DMS153 (cell line): ENCODE results near the gene LY86.
"Not testable (repeated sequence)": the region's sequence is repeated elsewhere in the genome, so short reads cannot be mapped to it uniquely, and the experiment has no call there.

Experiments
- DNase-seq: peaks from one replicate; lab custom pipeline; 2025; lab: John Stamatoyannopoulos, UW

Gene LY86

DNA sequence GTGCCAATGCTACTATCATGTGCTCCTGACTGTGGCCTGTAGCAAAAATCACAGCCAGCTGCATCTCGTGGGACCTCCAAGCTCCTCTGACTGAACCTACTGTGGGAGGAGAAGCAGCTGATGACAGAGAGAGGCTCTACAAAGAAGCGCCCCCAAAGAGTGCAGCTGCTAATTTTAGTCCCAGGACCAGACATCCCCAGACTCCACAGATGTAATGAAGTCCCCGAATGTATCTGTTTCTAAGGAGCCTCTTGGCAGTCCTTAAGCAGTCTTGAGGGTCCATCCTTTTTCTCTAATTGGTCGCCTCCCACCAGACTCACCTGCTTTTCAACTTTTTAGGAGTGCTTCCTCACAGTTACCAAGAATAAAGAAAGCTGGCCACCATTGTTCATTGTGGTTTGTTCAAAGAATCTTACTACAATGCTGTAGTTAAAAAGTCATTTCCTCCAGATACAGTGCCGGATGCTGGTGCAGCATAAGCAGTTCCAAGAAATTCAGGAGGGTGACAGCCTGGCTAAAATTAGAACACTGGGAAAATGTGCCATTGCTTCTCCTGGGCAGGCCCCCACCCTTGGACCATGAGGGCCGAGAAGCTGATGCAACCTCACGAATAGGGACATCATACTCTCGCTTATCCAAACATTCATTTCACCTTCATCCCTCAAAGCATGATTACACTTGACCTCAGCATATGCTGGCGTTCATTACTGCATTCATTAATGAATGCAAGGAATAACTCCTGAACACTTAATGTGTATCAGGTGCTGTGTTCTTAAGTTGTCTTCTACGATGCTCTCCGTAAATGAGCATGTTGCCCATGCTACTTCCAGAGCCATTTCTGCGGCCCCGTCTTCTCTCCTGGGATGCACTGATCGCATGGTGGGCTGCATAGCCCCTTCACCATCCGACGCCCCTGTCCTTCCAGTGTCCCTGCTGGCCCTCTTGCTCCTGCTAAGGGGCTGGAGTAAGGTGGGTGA lies 66.4 kb downstream of the LY86 start:
- DNase-seq = no peak

DNA sequence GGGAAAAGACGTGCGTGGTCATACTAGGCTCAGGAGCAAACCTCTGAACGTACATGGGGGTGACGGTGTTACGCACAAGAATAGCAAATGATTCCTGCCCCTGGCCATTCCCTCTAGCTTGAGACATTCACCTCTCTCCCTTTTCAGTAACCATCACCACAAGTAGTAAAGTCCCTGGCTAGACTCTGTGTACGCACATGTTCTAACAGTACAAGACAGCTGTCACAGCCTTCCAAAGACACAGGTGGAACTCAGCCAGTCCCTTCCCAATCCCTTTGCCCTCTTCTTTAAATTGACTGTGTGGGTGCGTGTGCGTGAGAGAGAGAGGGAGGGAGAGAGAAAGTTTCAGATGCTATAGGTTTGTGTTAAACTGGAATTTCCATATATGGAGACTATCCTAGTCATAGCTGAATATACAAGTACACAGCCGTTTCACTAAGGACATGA lies 67.3 kb downstream of the LY86 start:
- DNase-seq = no peak

DNA sequence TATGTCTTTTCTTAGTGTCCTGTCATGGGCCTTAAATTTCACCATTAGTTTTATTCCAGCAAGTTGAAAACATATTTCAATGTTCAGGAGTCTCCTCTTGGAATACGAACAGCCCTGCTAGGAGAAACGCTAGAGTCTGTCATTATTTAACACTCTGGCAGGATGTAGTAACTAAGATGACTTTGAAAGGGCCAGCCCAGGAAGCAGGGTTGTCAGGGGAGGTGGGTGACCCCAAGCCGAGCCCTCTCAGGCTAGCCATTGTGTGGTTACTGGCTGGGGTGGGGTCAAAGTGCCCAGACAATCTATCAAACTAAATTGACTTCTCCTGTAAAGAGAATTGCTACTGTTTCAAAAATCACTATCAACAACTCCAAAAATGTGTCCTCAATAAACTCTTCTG lies 67.8 kb downstream of the LY86 start:
- DNase-seq = no peak

DNA sequence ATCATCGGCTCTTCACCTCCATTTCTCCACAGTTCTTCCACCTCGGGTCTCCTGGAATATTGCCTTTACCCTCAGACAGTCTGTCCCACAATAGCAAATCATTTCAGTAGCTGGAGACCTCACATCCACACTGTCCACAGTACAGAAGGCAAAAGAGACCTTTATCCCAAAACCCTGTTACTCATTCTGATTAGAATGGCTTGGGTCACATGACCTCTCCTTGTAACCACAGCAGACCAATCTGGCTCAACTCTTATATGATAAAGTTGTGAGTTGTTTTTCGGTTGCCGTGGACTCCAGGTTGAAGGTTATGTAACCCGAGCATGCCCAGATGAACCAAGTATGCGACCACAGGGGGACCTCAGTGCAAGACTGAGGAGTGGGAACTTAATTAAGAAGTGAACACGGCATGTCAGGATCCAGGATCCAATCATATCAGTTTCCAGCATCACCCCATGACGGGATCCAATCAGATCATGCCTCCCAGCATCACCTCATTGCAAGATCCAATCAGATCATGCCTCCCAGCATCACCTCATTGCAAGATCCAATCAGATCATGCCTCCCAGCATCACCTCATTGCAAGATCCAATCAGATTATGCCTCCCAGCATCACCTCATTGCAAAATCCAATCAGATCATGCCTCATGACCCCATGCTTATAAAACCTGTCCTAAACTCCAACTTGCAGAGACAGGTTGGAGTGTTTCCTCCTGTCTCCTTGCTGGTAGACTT lies 68.7 kb downstream of the LY86 start:
- DNase-seq = no peak

DNA sequence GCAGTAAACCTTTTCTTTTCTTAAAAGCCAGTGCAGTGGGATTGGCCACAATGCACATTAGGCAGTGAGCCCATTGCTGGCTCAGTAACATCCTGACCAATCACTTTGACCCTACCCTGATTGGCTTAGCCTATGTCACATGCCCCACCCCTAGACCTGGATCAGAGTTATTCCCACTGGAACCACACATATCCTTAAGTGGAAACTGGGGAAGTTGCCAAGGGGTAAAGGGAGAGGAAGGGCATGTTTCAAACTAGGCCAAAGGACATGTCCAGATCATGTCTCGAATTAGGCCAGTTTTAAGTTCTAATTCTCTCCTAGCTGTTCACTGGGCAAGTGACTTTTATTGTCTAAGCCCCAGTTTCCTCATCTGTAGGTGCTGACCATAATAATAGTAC lies 69.3 kb downstream of the LY86 start:
- no peak for DNase-seq

DNA sequence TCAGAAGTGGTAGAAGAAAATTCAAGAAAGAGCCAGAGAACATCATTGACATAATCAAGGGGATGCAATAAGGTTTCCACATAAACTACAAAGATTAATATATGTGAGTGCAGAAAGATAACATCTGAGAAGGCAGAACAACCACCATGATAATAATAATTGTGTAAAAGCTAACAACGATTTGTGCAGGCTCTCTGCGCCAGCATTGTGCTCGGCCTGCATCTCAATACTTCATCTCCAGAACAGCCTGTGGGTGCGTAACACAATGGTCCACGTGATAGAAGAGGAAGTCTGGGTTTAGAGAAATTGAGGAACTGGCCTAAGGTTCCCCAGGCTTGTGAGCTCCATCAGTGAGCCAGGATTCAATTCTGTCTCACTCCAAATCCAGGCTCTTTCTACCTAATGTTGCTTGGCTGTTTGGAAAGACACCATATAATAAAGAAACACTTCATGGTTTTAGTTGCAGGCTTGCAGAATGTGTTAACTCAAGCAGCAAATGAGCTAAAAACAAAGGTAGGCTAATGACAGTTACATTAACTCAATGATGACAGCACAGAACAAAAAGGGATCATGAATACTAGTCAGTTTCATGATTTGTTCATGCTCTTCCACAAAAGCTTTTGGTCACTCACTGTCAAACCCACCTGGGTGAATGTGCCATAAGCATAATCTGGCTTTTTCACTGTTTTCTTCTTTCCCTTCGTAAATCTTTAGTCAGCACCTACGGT lies 71.2 kb downstream of the LY86 start:
- no peak for DNase-seq

DNA sequence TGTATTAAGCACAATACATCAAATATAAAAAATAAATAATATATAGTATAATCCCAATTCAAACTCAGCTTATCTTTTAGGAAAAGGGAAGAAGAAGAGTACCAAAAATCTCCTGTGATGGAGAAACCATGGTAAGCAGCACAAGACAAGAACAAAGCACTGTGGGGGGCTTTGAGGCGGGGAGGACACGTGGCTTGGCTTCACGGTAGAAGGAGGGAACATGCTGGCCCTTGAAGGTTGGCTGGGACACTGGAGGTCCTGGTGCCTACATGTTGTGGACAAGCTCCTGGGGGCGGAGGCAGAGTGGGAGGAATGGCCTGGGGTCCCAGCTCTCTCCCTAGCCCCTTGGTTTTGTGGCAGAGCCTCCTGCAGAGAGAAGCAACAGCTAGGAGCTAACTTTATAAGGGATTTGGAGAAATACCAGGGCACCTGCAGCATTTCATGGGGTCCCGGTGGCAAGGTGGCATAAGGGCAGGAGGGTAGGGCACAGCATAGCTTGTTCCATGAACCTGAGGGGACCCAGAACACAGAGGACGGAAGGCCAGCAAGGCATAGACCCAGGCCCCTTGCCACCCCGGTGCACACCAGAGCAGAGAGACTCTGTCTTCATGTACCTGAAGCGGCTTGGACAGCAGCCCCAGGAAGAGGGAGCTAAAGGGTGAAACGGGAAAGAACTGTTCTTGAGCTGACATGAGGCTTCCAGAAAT lies 72.0 kb downstream of the LY86 start:
- no peak for DNase-seq

DNA sequence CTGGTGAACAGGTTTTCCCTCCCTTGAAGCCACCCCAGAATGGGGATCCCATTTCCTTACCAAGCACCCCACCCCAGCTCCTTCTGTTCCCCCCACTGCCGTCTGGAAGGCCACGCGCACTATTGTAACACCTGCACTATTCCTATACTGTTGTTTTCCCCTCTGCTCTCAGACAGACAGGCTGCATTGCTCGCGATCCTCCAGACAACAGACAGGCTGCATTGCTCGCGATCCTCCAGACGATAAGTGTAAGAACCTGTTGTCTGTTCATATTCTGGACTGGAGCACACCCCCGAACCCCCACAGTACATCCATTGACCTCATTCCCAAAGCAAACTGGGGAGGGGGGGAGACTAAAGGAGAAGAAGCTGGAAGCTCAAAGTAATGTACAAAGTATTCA lies 72.7 kb downstream of the LY86 start:
- DNase-seq = no peak

DNA sequence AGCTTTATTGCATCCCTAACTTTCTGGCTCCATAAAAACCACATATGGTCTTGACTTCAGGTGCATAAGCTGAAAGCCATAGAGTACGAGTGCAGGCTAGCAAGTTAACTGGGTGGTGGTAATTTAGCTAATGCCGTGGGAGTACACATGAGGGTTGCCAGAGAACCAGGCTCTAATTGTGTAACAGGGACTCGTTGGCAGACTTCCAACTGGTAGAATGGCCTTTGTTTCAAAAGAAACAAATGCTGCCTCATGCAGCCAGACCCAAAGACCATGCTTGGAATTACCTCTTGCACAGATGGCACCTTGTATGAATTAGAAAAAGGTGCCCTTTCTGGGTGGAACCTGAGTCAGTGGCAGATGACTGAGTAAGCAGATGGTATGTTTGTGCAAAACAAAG lies 73.2 kb downstream of the LY86 start:
- peak; percentile 86 for DNase-seq

DNA sequence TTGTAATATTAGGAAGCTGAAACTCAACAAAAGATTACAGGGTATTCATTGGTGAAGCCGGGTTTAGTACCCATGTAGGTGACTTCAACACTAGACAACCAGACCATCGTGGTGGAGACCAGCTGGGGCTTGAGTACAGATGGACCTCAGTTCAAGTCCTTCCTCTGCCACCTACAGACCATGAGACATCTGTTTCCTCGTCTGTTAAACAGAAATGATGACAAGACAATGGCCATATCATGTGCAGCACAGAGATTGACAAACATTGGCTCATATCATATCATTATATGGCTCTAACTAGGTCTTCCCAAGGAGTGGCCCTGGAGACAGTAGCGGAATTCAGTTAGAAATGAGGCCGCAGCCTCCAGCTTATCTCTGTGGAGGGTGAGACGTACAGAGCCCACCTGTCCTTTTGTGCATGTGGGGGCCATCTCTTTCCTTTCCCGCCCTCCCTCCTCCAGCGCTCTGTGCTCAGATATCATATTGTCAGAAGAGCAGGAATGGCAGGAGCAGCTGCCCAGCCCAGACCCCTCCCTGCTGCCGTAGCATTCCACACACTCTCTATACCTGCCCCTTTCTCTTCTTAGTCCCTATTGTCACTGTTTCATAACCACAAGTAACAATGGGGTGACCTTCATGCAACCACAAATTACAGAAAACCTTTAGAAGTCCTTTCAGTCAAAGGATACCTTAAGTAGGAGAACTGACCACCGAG lies 75.1 kb downstream of the LY86 start:
- no peak for DNase-seq

DNA sequence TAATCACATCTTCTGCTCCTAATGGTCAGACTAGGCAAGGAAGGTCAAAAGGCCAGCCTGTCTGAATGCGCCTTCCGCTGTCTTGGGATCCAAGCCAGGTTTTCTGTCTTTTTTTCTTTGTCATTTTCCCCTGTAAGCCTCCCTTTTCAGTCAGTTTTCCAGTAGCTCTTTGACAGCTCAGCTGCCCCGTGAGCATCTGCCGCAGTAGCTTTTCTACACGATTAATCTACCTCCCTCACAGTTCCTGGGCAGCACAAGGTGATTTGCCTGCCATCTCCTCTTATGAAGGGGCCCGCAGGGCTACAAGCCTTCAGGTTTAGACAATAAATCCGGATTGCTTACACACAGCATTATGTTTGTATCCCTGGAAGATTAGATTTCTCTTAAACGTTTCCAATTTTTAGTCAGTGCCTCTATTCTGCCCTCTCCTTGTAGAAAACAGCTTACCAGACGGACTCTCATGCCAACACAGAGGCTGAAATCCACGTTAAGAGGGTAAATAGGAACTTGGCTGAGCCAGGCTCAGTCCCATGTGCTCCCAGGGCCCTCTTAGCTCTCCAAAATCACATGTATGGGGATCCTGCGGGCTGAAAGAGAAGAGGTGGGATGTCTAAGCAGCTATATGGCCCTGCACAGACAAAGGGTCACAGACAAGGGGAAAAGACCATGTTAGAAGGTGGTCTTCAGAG lies 77.2 kb downstream of the LY86 start:
- no peak for DNase-seq

DNA sequence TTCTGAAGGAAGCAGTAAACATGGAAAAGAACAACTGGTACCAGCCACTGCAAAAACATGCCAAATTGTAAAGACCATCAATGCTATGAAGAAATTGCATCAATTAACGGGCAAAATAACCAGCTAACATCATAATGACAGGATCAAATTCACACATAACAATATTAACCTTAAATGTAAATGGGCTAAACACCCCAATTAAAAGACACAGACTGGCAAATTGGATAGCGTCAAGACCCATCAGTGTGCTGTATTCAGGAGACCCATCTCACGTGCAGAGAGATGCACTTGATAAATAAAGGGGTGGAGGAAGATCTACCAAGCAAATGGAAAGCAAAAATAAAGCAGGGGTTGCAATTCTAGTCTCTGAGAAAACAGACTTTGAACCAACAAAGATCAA lies 81.6 kb downstream of the LY86 start:
- DNase-seq = not testable (repeated sequence)

DNA sequence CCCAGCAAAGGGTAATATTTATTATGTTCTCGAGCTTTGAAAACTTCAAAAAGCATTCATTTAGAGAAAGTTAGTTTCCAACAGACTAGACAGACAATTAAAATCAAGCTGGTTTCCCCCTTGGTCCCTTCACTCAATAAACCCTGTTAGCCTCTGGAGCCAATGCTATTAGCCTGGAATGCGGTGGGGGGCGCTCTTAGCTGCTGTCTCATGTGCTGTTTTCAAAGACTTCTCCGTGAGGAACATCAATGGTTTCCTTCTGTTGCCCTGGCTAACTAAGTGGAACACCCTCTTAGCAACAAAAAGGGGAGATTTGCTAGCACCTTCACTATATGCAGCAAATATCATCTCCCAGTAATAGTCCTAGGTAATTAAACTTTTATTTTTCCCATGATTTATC lies 86.4 kb downstream of the LY86 start:
- DNase-seq = no peak

DNA sequence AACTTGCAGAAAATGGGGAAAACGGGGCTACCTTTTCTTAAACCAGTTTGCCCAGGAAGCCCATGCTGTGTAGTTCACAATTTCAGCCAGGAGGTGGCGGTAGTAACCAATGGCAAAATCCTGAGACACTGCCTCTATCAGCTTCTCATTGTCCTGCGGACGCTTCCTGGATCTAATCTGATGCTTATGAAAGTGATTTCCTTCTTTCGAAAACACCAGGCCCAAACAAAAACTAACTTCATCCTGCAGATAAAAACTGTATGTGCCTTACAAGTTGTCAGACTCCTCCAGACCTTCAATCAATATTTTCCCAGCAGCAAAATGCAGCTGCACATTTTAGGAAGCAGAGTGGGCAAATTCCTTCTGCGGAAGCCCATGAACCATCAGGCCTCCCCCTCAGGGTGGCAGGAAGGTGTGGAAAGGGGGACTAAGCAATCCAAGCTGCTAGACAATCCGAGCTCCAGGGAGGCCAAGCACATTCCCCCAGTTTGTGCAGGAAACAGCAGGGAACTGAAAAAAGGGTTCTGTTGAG lies 88.5 kb downstream of the LY86 start:
- DNase-seq = peak; percentile 56

DNA sequence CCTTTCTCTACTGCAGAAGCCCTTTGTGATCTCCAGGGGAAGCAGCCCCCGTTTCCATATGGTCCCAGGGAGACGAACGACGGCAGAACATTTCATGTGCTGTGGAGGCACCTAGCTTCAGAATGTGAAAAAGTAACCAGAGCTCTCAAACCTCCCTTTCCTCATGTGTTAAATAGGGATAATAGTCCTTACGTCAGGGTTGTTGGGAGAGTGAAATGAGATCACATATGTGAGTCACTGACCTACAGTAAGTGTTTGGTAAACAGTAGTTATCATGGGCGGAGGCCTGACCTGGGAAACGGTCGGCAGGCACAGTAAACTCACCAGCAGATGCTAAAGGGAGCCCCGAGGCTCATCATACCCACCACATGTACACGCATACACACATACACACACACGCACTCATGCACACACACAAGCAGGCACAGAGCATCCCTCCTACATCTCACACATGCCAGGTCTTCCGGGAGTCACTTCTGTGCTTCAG lies 89.7 kb downstream of the LY86 start:
- peak; percentile 84 for DNase-seq

DNA sequence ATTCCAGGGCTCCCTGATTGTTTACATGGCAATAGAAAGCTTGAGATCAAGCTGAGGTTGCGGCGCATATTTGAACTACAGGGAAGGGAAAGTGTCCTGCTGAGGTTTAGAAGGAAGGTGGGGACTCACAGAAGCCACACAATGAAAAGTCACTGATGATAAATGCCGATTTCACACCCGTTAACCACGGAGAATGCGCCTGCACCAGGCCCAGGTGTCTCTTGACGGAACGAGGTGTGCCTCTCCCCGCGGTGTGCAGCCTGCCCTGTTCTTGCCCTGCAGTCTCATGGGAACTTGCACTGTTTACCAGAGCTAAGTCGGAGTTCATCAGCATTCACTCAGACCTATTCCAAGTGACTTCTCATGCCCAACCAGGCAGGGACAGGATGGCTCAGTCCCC lies 90.3 kb downstream of the LY86 start:
- DNase-seq = no peak

DNA sequence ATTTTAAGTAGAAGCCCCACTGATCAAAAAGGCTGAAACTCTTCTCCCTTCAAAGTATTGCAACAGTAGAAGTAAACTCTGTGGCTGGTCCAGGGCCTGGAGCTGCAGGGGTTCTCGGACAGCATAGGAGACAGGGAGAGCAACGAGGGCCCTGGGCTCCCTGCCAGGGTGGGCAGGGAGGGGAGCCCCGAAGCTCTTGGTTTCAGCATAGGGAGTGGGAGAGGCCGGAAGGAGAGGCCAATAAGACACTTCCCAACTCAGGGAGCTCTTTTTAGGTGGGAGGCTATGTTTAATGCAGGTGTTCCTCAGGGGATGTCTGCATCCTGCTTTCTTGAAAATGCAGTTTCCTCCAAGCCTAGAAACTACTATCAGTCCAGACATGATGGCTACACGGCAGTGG lies 91.1 kb downstream of the LY86 start:
- DNase-seq = no peak

DNA sequence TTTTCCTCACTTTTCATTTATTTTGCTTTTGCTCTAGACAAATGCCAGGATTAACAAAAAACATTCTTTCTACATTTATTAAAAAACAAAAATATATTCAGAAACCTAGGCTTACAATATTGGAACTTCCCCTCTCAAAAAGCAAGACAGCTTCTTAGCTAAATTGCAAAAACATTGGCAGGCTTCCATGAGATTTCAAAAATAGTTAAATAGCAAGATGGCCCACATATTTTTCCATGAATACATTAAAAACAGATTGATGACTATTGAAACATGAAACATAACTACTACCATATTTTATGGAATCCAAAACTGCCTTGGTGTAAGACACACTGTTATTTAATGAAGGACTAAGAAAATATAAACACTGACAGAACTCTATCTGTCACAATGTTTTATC lies 92.0 kb downstream of the LY86 start:
- no peak for DNase-seq

DNA sequence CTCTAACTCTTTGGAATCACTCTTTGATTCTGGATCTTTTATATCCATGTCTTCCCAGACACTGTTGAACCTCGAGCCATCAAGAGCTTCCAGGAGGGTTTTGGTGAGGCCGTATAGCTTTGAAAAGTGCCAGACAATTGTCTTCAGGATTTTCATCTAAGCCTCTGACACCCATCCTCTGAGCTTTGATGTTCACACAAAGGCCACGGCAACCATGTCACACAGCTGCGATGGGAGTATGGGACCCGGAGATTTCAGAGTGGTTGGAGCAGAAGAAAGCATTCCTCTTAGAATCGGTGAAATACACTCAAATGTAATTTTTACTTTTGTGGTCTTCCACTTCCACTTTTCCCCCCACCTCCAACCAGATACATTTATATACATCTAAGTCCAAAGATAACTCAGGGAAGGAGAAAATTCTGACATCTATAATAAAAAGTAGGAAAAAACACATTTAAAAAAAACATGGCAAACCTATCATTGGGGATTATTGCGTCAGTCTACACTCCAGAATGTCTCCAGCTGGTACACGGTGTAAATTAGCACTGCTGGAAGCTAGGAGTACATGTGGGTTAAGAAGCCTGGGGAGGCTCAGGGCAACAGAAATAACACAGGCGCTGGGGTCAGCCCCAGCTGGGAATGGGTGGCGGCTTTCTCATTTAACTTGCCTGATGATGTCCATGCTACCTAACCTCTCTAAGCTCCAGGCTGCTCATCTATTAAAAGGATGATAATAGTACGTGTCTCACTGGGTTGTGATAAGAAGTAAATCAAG lies 92.7 kb downstream of the LY86 start:
- no peak for DNase-seq
